Omental fat pad (tissue), 4 donors: Measurements from ENCODE around the gene FAM98B. TPM values are rescaled to one million over a fixed set of nuclear protein-coding genes. Genes with fewer than 3 reads are reported as not detected.

Source experiments
- ATAC-seq: fragments of 150-250 bp; one replicate; pipeline ENCODE4 v1.9.1; 2016; ENCODE audit warnings: mild to moderate bottlenecking, moderate library complexity; ENCODE audit not compliant: low FRiP score
- DNase-seq: peaks from one replicate; pipeline ENCODE4 v3.0.0-alpha.2; 2019; ENCODE audit warnings: low spot score
- total RNA-seq, 4 donors: library from RNA; depleted of rRNA; stranded (reverse); fragments of >200 nt; gene quantifications; one replicate each; pipeline ENCODE4 v1.1.0, GENCODE V29; 2016
- TF ChIP-seq, protein P1 (sequence below), 3 donors: fragments of 450-650 bp; IDR thresholded peaks; one replicate each; pipeline ENCODE4 v1.5.1; 2016 to 2017; ENCODE audit warnings: antibody characterized with exemption in 3 of 3, mild to moderate bottlenecking in 3 of 3, moderate library complexity in 2 of 3

FAM98B gene
- total RNA-seq, 4 donors from 2014 or later: 7.6 to 18.3 (median 10.7) TPM

DNA sequence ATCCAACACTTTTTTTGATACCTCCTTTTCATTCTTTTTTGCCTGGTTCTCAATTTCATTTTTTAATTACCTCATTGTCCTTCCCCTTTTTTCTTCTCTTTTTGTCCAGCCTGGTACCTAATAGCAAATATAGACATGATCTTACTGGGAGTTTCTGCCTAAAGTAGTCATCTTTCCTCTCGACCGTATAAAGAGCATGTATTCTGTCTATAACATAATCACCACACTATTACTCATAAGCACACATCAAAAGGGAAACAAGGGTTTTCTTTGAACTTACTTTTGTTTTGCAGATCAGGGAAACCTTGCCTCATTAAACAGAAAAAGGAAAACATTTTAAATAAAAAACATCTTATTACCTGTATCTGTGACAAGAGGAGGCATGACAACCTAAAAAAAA is 33.0 kb downstream of the FAM98B start:
- DNase-seq (no peak), ATAC-seq (no peak)
- TF ChIP-seq, protein P1, sequence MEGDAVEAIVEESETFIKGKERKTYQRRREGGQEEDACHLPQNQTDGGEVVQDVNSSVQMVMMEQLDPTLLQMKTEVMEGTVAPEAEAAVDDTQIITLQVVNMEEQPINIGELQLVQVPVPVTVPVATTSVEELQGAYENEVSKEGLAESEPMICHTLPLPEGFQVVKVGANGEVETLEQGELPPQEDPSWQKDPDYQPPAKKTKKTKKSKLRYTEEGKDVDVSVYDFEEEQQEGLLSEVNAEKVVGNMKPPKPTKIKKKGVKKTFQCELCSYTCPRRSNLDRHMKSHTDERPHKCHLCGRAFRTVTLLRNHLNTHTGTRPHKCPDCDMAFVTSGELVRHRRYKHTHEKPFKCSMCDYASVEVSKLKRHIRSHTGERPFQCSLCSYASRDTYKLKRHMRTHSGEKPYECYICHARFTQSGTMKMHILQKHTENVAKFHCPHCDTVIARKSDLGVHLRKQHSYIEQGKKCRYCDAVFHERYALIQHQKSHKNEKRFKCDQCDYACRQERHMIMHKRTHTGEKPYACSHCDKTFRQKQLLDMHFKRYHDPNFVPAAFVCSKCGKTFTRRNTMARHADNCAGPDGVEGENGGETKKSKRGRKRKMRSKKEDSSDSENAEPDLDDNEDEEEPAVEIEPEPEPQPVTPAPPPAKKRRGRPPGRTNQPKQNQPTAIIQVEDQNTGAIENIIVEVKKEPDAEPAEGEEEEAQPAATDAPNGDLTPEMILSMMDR (IDR thresholded peaks at IDR 0.05): no peak

DNA sequence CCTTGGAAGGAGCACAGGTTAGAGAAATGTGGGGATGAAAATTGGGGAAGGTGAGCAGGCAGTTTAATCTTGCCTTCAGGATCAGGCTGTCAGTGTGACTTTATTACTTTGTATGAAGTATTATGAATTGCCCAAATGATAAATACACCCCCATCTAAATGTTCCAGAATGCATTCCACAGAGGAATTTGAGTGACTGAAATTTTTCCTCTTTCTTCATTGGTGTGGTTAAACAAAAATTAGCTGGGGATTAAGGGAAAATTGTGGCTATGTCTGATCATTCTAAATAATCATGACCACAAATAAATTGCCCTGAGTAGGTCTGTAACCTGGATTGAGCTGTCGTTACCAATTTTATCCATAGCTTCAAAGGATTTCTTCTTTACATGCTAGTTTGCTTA is 33.5 kb downstream of the FAM98B start:
- TF ChIP-seq, protein P1 (IDR thresholded peaks at IDR 0.05): no peak
- ATAC-seq (no peak), DNase-seq (no peak)

DNA sequence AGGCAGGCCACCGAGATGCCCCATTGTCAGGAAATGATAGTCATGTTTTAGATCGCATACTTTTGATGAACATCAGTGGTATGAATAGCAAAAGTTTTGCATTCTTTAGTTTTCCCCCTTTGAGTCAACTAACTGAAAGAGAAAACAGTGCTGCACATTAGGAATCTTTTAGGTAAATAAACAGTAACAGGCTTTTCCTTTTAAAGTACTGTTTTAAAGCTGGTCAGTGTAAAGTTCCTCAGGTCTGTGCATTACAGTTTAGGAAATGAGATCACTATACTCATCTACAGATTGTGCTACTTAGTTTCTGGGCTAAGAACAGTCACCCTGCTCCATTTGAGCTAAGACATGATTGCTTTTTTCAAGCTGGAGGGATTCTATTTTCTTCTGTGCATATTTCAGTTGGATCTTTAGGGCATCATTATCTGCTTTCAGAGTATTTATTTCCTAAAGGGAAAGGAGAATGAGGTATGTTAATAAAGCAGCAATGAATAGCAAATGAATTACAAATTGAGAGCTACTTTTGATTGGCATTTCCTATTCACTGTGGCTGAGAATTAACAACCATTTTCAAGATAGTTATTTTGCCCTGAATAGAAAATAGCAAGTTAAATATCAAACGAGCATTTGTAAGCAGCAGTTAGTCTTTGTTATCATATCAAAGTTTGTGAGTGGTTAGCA is 36.5 kb downstream of the FAM98B start:
- DNase-seq (no peak), ATAC-seq (no peak)
- TF ChIP-seq, protein P1 (IDR thresholded peaks at IDR 0.05): no peak

DNA sequence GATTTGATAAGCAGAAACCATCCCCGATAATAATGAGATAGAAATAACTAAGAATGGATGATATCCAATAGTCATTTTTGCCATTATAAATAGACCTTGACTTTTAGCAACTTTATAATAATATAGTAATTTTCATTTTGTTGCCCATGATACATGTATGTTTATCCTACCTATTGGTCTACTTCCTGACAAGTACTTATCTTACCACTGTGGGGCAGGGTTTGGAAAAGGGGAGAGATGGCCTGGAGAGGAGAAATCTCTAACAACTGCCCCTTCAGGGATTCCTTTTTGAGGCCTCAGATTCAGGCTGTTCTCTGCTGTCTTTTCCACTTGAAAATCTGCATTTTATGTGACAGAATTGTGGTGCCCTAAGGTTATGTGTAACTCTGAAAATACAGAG is 42.2 kb downstream of the FAM98B start:
- TF ChIP-seq, protein P1 (IDR thresholded peaks at IDR 0.05): no peak
- ATAC-seq (no peak), DNase-seq (no peak)

DNA sequence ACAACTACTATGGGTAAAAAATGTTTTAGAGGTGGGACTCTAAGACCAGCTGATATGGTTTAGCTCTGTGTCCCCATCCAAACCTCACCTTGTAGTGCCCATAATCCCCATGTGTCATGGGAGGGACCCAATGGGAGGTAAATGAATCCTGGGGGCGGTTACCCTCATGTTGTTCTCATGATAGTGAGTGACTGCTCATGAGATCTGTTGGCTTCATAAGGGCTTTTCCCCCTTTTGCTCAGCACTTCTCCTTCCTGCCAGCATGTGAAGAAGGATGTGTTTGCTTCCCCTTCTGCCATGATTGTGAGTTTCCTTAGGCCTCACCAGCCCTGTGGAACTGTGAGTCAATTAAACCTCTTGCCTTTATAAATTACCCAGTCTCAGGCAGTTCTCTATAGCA is 45.7 kb downstream of the FAM98B start:
- no peak for ATAC-seq
- TF ChIP-seq, protein P1 (IDR thresholded peaks at IDR 0.05): no peak
- no peak for DNase-seq

DNA sequence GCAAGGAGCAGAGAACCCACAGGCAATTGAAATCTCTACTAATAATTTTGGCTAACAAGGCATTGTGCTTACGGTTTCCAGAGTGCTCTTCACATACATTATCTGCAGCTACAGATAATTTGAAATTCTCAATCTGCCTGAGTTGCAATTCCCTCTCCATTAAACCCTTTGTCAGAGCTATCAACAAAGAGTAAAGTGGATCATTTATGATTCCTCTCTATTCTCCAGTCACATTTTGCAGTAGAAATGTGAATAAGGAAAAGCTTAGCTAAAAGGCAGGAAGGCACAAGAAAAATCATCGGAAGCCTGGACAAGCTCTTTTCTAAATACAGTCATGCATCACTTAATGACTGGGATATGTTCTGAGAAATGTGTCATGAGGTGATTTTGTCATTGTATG is 49.6 kb downstream of the FAM98B start:
- no peak for ATAC-seq
- TF ChIP-seq, protein P1 (IDR thresholded peaks at IDR 0.05): no peak
- DNase-seq: no peak

DNA sequence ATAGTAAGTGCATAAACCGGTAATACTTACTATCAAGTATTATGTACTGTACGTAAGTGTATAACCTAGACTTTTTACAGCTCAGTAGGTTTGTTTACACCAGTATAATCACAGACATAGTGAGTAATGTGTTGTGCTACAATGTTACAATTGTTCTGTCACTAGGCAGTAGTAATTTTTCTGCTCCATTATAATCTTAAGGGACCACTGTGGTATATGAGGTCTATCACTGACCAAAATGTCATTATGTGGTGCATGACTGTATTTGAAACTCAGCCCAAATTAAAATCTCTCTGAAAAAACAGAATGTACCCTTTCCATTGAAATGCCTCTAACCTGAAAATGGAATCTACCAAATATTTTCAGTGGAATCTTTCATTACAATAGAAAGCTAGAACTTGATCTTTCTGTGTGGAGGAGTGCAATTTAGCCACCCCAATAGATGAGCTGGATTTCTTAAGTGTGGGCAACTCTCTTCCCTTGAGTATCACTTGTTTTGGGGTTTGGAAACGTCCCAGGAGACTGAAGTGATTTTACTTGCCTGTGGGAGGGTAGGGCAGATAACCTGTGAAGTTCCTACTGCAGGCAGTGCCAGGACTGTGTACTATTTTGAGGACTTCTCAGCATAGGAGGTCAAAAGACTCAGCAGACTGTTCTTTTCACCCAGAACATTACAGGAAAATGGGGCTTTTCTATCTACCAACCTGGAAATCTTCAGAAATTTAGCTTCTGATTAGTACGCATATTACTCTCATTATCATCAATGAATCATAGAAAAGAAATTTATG is 50.9 kb downstream of the FAM98B start:
- ATAC-seq: no peak
- no peak for DNase-seq
- TF ChIP-seq, protein P1 (IDR thresholded peaks at IDR 0.05): no peak
